Fibroblast of the aortic adventitia (primary cell): Measurements from ENCODE around the gene DENND1A. TPM values are rescaled to one million over a fixed set of nuclear protein-coding genes. Genes with fewer than 3 reads are reported as not detected.

Experiments used
- DNase-seq: peaks from one replicate; pipeline ENCODE4 v3.0.0-alpha.2; 2010; ENCODE audit warnings: low read depth
- H3K4me3 ChIP-seq: 2 replicates; pipeline ENCODE4 v1.5.1; 2011; ENCODE audit warnings: low read depth, mild to moderate bottlenecking, control low read depth, low read length, moderate library complexity
- total RNA-seq: library from RNA; depleted of rRNA; stranded (reverse); fragments of >200 nt; gene quantifications from 2 replicates; pipeline ENCODE4 v1.2.3, GENCODE V29; 2012; ENCODE audit warnings: low replicate concordance
- TF ChIP-seq, protein P1 (sequence below): IDR thresholded peaks from 2 replicates; pipeline ENCODE4 v1.5.1; 2011; ENCODE audit warnings: mild to moderate bottlenecking, low read length, control low read depth, inconsistent platforms; ENCODE audit not compliant: insufficient read depth

Gene DENND1A
- total RNA-seq, 1 donor = 27.7 TPM

DNA sequence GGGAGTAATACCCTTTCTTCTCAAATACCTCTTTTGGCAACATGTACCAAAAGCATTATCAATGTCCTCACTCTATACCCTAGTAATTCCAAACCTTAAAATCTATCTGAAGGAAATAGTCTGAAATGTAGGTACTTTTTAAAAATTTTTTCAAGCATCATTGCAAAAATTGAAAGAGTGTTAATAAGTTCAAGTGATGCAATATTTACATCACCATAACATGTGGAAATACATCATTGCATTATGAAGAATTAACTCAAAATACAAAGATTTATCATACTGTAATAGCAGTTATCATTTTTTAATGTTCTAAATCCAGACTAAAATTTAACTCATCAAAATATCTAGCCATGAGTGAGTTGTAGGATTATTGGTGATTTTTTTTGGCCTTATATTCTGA, 123.1 kb downstream of the DENND1A start:
- TF ChIP-seq, protein P1, sequence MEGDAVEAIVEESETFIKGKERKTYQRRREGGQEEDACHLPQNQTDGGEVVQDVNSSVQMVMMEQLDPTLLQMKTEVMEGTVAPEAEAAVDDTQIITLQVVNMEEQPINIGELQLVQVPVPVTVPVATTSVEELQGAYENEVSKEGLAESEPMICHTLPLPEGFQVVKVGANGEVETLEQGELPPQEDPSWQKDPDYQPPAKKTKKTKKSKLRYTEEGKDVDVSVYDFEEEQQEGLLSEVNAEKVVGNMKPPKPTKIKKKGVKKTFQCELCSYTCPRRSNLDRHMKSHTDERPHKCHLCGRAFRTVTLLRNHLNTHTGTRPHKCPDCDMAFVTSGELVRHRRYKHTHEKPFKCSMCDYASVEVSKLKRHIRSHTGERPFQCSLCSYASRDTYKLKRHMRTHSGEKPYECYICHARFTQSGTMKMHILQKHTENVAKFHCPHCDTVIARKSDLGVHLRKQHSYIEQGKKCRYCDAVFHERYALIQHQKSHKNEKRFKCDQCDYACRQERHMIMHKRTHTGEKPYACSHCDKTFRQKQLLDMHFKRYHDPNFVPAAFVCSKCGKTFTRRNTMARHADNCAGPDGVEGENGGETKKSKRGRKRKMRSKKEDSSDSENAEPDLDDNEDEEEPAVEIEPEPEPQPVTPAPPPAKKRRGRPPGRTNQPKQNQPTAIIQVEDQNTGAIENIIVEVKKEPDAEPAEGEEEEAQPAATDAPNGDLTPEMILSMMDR = no peak
- no peak for DNase-seq

DNA sequence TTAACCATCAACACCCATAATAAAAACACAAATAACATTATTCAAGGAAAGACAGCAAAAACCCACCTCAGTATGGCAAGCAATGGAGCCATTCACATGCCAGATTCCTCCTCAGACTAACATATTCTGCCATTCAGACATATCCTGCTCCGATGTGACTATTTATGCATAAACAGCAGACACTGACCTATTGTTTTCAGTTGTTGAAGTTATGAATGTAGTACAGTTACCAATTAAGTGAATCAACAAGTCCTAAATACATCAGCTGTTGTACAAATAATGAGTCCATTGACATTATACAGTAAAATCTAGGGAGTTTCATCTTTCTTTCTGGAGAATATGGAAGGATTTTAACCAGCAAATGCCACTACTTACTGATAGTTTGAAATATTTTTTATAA, 131.7 kb downstream of the DENND1A start:
- no peak for DNase-seq
- TF ChIP-seq, protein P1 = no peak
- no peak overlapping the region for H3K4me3 ChIP-seq

More for the DNA sequence above, 123.1 kb downstream of the DENND1A start:
- H3K4me3 ChIP-seq = no peak overlapping the region

DNA sequence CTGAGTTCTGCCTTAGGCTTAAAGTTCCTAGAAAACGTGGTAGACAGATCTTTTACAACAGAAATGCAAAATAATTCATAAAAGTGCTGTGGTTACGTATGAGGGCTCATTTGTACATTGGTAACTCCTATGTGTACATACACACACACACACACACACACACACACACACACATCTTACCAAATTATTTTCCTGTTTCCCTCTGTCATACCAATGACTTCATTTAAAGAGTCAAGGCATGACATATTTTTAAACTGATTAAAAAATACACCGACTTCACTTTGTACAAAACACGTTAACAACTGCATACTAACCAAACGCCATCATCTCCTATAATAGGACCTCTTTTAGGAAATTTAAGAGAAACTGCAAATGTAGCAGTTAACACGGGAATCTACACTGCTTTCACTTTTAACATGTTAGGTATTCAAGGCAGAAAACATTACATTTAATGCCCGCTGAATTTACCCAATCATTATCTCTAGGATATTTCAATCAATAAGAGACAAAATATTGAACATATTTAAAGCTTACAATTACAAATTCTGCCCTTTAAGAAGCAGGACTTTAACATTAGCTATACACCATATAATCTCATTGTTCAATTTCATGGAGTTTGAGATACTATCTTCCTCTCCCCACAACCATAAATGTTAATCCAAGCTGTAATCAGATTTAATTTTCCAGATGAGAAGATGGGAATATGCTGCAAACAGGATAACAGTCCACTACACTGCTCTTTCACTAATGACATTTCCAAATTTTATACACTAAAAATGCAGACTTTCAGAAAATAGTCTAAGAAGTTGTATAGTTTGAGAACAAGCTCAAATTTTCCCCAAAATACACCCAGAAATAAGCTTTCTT, 133.1 kb downstream of the DENND1A start:
- TF ChIP-seq, protein P1 = no peak
- H3K4me3 ChIP-seq = no peak overlapping the region
- no peak for DNase-seq

DNA sequence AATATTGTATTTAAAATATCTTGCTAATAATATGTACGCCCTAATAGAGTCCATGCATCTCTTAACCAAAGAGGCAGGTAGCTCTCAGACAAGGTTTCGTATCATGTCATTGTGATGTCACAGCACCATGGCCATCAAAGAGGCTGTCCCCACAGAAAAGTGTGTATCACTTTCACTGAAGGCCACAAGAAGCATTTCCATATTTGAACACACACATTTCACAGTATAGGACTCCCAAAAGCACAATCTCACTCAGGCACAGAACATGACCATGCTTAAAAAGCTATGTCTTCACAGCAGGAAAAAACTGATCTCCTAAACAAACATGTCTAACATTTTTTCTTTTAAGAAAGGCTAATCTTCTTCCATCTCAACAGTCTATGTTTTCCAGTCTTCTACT, 133.8 kb downstream of the DENND1A start:
- H3K4me3 ChIP-seq = no peak overlapping the region
- no peak for DNase-seq
- TF ChIP-seq, protein P1 = no peak

DNA sequence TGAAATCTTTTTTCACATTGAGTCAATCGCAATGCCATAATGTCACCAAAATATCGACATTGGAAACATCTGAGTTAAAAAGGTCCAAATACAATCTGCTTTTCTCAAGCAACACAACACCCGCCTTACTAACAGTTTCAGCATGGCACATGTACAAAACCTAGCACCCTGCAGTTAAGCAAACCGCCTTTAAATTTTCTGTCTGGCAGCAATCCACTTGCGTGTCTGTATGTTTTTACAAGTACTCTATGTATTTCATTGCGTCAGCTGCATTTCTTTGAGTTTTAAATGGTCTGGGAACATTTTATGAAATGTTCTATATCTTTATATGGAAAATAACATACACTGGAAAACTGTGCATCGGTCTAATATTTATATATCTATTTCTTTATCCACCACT, 134.6 kb downstream of the DENND1A start:
- no peak for DNase-seq
- no peak overlapping the region for H3K4me3 ChIP-seq

DNA sequence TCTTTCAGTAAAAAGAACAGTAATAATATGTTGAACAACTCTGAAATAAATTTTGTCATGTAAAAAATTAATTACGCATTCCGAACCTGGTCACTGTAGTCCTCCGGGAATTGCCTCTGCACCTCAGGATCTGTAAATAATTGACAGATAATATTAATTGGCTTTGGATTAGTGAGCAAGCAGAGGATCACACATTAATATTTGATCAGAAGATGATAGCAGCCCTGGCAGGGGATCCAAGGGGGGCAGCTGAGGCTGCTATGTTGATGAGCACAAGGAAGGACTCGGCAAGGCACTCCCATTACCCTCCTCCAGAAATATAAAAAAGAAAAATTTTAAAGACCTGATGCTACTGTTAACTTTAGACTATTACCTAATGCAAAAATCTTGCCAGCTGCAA, 137.4 kb downstream of the DENND1A start:
- TF ChIP-seq, protein P1 = no peak
- no peak overlapping the region for H3K4me3 ChIP-seq
- DNase-seq = no peak

More for the DNA sequence above, 134.6 kb downstream of the DENND1A start:
- TF ChIP-seq, protein P1 = no peak
